Left kidney (tissue), 8 donors: Measurements from ENCODE around the gene CCDC18. TPM values are rescaled to one million over a fixed set of nuclear protein-coding genes. Genes with fewer than 3 reads are reported as not detected.
"Not testable (repeated sequence)": the region's sequence is repeated elsewhere in the genome, so short reads cannot be mapped to it uniquely, and the experiment has no call there.

Experiments used
- DNase-seq: peaks from one replicate; pipeline ENCODE4 v3.0.0-alpha.2; 2013
- long read RNA-seq, 8 donors: transcript quantifications; one replicate each; lab custom pipeline, GENCODE V29; 2026
- polyA plus RNA-seq: library from polyadenylated mRNA; unstranded; fragments of 120-200 nt; gene quantifications from one replicate; pipeline ENCODE4 v1.2.1, GENCODE V29; 2013; ENCODE audit not compliant: insufficient read length

Gene CCDC18, protein sequence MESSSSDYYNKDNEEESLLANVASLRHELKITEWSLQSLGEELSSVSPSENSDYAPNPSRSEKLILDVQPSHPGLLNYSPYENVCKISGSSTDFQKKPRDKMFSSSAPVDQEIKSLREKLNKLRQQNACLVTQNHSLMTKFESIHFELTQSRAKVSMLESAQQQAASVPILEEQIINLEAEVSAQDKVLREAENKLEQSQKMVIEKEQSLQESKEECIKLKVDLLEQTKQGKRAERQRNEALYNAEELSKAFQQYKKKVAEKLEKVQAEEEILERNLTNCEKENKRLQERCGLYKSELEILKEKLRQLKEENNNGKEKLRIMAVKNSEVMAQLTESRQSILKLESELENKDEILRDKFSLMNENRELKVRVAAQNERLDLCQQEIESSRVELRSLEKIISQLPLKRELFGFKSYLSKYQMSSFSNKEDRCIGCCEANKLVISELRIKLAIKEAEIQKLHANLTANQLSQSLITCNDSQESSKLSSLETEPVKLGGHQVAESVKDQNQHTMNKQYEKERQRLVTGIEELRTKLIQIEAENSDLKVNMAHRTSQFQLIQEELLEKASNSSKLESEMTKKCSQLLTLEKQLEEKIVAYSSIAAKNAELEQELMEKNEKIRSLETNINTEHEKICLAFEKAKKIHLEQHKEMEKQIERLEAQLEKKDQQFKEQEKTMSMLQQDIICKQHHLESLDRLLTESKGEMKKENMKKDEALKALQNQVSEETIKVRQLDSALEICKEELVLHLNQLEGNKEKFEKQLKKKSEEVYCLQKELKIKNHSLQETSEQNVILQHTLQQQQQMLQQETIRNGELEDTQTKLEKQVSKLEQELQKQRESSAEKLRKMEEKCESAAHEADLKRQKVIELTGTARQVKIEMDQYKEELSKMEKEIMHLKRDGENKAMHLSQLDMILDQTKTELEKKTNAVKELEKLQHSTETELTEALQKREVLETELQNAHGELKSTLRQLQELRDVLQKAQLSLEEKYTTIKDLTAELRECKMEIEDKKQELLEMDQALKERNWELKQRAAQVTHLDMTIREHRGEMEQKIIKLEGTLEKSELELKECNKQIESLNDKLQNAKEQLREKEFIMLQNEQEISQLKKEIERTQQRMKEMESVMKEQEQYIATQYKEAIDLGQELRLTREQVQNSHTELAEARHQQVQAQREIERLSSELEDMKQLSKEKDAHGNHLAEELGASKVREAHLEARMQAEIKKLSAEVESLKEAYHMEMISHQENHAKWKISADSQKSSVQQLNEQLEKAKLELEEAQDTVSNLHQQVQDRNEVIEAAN (N-terminal part only)
- 18.8 TPM for polyA plus RNA-seq
- long read RNA-seq, donor 1, partial matches to known transcripts = 25 of 34 reads
- long read RNA-seq, donor 1, other reads (novel, unspliced or antisense) = 9 of 34 reads
- long read RNA-seq, donor 2, partial matches to known transcripts = 44 of 57 reads
- long read RNA-seq, donor 2, other reads (novel, unspliced or antisense) = 13 of 57 reads
- long read RNA-seq, donor 3, partial matches to known transcripts = 38 of 66 reads
- long read RNA-seq, donor 3, other reads (novel, unspliced or antisense) = 28 of 66 reads
- long read RNA-seq, donor 4 = 0 reads
- long read RNA-seq, donor 5, partial matches to known transcripts = 0 of 10 reads
- long read RNA-seq, donor 5, other reads (novel, unspliced or antisense) = 10 of 10 reads
- long read RNA-seq, donor 6, partial matches to known transcripts = 15 of 20 reads
- long read RNA-seq, donor 6, other reads (novel, unspliced or antisense) = 5 of 20 reads
- long read RNA-seq, donor 7, partial matches to known transcripts = 27 of 38 reads
- long read RNA-seq, donor 7, other reads (novel, unspliced or antisense) = 10 of 38 reads
- long read RNA-seq, donor 8, partial matches to known transcripts = 15 of 15 reads
- long read RNA-seq, donor 8, other reads (novel, unspliced or antisense) = 0 of 15 reads

DNA sequence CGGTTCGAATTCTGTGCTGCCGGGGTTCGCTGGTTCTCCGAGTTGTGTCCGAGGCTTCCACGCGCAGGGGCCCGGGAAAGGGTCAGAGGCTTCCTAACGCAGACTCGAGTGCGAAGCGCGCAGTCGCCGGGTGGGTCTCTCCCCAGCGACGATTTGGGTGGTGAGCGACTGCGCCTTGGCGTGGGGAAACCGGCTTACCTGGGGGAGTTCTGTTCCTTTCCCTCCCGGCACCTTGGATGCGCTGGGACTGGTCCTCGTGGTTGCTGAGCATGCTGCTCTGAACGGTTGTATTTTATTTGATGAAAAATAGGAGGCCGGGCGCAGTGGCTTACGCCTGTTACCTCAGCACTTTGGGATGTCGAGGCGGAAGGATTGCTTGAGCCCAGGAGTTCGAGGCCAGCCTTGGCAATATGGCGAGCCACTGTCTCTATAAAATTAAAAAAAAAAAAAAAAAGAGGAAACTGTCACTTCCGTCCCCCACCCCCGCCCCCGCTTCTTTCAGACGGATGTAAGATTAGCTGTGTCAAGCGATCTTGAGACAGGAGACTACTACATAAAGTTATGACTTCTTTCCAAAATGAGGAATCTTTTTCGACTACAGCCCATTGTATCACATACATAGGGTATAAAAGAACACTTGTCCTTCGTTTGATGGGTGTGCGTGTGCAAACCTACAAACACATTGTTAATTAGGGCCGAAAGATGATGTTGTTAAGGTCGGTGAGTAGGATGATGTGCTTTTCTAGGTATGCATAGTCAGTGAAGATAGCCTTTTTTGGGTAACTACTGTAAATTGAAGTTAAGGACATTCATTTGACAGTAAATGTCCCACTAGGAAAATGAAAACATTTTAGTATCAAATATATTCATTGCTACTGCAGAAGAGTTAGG is at the start of gene CCDC18:
CCDC18 (plus strand) TSS at position 2 of the 891 bp plus-strand sequence. CDS start 2,638 bp downstream, outside the sequence.
- DNase-seq = peak; percentile 20

DNA sequence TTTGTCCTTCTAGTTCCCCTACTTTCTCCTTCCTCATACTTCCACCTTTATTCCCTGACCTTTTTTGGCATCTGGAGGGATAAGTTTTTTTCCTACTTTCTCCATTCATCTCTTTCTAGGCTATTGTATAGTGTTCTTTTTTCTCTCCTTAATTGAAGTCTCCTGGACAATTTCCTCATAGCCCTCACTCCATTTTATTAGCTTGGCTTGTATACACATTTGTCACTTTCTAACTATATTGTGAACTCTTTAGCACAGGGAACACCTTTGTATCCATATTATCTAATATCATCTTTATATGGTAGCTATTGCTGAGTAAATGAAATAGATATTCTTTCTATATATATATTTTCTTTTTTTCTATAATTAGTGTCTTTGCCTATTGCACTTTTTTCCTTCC is 47.9 kb upstream of the CCDC18 start:
- DNase-seq = no peak

DNA sequence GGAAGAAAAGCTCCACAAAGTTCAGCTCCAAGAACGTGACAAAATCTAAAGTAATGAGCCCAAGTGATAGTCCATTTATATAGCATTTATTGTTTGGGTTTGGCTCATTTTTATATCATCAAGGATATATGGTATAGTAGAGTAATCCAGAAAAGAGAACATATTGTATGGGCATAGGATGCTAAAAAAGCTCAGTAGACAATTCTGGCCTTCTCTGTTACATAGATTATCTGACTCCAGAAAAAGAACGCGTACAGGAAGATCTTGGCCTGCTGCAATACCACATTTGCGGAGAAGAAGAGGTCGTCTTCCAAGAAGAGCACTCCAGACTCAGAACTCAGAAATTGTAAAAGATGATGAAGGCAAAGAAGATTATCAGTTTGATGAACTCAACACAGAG is 44.1 kb upstream of the CCDC18 start:
- no peak for DNase-seq

DNA sequence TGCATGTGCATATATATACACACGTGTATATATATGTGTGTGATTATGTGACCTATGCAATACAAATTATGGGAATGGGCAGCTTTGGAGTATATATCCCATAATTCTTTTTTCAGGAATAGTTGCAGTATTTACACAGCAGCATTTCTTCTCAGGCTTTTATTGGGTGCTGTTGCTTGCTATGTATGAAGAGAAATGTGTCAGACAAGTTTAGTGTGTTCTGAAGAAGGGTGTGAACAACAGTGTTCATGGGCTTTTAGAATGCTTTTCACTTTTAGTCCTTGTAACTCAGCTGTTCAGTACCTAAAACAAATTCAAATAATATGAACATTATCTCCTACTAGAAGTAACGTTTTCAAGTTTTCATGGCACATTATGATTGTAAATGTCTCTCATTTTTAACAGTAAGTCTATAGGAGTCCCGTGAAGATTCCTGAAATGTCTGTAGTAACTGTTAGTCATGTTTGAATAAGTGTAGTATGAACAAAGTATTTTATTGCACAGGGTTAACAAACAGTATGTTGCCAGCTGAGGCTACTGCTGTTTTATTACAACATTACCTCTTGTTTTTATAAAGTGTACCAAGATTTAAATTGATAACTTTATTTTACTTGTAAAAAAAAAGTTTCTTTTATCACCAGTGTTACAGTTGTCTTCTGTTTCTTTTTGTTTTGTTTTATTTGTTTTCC is 42.8 kb upstream of the CCDC18 start:
- DNase-seq = no peak

DNA sequence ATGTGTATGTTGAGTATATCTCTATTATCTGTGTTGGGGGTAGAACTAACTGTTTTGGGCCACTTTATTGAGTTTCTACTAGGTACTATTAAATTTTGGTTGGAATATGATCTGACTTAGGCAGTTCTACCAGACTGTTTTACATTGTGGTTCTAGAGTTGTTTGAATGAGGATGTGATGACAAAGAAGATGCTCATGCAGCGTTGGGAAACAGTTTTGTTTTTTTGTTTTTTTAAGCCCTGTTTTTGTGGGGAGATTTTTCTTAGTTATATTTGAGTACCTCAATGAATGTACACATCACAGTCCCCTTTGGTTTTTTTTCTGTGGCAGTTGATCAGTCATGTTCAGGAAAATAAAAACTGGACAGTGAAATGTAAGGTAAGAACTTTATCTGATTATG is 40.4 kb upstream of the CCDC18 start:
- no peak for DNase-seq

DNA sequence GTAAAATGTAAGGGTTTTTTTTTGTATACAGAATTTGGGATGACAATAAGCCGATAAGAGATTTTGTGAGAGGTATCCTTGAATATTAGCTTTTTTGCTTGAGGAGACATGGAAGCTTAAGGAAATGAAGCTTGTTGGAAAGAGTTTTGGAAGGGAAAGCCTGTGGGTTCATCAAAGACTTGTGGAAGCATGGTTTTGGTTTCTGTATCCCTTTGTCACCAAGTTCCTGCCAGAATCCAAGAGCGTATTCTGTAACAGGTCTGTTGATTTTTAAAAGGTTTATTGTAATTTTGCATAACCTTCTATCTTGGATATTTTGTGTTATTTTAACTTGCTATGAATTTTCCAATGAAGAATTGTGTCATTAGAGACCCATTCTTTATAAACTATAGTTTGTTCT is 38.4 kb upstream of the CCDC18 start:
- DNase-seq = no peak

DNA sequence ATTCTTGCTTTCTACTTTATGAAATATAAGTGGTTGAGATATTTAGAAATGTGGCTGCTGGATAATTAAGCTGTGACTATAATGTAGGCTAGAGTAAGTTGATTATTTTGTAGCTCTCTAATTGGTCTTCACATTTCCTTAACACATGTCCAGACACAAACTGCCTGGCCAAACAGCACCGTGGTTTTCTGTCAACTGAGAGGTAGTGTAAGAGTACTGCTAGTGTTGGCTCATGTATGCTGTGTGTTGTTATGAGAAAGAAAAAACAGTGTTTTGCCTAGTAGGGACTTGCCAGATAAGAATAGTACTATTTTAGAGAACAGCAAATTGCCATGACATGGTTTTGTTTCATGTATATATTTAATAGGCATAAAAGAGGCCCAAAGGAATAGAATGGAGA is 37.4 kb upstream of the CCDC18 start:
- no peak for DNase-seq

DNA sequence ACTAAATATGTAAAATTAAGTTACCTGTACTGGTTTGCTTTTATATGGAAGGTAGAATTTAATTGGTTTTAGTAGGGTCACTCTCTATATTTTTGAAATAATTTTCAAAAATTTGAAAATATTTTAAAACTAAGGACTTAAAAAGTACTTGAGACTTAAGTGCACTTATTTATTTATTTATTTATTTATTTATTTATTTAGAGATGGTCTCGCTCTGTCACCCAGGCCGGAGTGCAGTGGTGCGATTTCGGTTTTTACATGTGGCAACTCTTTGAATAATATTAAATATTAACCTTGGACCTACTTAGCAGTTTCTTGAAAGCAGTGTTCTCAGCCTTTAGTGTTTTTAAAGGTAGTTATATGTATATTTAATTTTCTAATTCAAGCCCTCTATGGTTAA is 36.8 kb upstream of the CCDC18 start:
- no peak for DNase-seq

DNA sequence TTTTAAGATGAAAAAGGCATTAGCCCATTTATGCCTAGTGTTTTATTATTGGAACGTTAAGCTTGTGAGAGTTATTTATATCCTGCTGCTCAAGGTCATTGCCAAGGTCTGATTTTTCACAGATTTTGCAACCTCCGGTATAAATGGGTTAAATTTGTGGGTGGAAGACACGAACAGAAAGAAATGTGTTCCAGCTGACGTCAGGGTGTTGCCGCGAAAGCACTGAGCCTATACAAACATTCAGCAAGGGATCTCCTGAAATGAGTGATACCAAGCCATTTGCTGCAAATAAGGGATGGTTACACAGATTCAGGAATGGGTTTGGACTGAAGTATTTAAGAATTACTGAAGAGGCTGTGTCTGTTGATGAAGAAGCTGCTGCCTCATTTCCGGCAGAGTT is 32.5 kb upstream of the CCDC18 start:
- no peak for DNase-seq

DNA sequence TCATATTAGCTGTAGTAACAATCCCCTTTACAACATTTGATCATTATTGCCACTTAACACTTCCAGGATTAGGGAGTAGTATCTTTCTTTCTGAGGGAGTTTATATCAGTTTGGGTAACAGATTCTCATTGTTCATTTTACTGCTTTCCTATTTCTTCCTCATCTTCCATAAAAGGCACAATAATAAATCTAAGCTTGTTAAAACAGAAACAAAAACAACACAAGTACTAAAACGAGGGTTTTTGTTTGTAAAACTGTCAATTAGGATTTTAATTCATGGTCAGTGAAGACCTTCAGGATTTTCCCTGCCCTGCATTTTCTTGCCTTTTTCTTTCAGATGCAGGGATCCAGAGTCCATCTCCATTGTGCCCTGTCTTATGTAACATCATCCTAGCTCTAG is 29.8 kb upstream of the CCDC18 start:
- DNase-seq = no peak

DNA sequence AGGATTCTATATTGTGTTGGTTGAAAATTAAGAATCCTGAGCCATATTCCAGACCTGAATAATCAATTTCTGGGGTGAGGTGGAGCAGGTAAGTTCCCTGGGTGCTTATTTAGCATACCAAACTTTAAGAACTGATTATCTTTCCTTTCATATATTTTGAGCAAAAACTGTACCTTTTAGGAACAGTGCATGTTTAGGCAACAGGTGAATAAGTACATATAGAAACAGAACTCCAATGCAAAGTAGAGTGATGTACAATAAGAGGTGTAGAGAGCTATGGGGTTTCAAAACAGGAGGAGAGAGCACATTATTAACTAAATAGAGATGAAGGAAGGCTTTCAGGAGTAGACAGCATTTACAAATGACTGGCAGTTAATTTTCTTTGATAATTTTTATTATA is 29.1 kb upstream of the CCDC18 start:
- DNase-seq = no peak

DNA sequence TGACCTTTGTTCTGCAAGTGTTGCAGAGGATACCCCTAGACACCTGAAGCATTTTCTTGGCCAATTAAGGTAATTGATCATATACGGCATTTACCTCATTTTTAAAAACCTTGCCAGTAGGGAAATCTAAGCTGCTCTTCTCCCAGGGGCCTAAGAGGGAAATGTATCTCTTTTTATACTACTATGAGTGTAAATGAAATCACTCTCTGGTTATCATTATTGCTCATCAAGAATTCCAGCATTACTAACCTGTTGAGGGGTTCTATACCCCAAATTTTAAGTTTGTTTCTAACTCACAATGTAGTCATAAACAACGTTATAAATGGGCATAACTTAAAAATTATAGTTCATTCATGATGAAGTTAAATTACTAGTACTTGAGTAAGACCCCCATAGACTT is 27.7 kb upstream of the CCDC18 start:
- no peak for DNase-seq

DNA sequence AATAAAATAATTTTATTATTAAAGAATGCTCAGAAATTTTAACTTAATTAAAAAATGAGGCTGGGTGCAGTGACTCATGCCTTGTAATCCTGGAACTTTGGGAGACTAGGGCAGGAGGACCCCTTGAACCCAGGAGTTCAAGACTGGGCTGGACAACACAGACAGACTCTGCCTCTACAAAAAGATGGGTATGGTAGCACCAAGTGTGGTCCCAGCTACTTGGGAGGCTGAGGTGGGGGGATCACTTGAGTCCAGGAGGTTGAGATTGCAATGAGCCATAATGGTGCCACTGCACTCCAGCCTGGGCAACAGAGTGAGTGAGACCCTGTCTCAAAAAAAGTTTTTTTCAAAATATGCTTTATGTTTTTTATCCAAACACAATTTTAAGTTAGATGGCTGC is 25.6 kb upstream of the CCDC18 start:
- DNase-seq = no peak

DNA sequence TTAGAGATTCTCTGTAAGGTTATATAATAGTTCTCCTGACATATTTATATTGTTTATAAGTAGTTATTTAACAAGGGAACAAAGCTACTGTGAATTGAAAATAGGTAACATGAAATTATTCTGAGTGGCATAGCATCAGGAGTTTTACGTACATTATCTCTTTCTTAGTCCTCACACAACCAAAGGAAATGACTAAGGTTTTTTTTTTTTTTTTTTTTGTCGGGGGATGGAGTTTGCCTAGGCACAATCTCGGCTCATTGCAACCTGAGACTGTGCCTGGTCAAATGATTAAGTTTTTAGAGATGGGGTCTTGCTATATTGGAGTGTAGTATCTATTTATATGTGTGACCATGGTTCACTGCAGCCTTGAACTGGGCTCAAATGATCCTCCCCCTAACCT is 25.2 kb upstream of the CCDC18 start:
- DNase-seq = no peak

DNA sequence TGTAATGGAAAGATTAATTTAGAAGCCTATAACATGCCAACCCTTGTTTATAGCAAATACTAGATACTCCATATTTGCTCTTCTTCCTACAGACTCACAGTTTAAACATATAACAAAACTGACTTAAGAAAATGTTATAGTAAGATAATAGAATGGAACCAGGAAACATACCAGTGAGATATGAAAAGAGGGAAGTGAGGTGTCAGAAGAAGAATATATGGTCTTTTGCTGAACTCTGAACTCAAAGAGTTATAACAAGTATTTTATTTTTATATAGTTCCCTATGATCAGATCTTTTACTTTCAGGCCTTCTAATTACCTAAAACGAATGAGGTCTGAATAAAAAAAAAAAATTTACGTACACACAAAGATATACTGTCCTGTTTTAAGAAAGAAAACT is 21.2 kb upstream of the CCDC18 start:
- DNase-seq = no peak

DNA sequence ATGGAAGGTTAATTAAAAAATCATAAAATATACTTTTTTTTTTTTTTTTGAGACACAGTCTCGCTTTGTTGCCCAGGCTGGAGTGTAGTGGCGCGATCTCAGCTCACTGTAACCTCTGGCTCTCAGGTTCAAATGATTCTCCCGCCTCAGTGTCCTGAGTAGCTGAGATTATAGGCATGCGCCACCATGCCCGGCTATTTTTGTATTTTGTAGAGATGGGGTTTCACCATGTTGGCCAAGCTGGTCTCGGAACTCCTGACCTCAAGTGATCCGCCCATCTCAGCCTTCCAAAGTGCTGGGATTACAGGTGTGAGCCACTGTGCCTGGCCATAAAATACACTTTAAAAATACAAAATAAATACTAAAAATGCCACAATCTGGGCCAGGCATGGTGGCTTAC is 17.2 kb upstream of the CCDC18 start:
- DNase-seq = not testable (repeated sequence)

DNA sequence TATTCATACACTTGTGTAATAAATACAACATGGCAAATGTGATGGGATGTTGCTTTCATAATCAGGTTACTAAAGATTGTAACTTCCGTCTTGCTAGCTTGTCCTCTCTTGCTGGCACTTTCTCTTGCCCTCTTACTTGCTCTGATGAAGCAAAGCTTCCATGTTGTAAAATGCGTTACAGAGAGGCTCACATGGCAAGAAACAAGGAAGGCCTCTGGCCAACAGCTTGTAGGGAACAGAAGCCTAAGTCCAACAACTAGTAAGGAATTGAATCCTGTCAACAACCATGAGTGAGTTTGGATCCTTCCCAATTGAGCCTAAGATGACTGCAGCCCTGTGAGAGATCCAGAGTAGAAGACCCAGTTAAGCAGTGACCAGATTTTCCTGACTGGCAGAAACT is 15.7 kb upstream of the CCDC18 start:
- DNase-seq = no peak

DNA sequence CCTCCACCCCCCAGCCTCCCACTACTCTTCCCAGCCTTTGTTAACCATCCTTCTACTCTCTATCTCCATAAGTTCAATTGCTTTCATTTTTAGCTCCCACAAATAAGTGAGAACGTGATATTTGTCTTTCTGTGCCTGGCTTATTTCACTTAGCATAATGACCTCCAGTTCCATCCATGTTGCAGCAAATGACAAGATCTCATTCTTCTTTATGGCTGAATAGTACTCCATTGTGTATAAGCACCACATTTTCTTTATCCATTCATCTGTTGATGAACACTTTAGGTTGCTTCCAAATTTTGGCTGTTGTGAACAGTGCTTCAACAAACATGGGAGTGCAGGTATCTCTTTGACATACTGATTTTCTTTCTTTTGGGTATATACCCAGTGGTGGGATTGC is 14.6 kb upstream of the CCDC18 start:
- not testable (repeated sequence) for DNase-seq

DNA sequence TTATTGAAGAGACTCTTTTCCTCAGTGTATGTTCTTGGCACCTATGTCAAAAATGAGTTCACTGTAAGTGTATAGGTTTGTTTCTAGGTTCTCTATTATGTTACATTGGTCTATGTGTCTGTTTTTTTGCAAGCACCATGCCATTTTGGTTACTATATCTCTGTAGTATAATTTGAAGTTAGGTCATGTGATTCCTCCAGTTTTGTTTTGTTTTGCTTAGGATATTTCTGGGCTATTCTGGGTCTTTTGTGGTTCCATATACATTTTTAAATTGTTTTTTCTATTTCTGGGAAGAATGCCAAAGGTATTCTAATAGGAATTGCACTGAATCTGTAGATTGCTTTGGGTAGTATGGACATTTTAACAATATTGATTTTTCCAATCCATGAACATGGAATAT is 13.5 kb upstream of the CCDC18 start:
- no peak for DNase-seq
